Transverse colon (tissue), 4 donors: ENCODE results near the gene CORIN.

Experiments
- EP300 ChIP-seq: sonication (generic); formaldehyde crosslinking; IDR thresholded peaks from one replicate; pipeline ENCODE4 v1.6.1; 2017; ENCODE audit warnings: antibody characterized with exemption, low read depth
- POLR2A ChIP-seq: fragments of 450-650 bp; IDR thresholded peaks from one replicate; pipeline ENCODE4 v1.6.1; 2016; ENCODE audit warnings: antibody characterized with exemption, mild to moderate bottlenecking, moderate library complexity
- POLR2AphosphoS5 ChIP-seq, 3 donors: sonication (generic); formaldehyde crosslinking; IDR thresholded peaks; one replicate each; pipeline ENCODE4 v1.6.1; 2016; ENCODE audit warnings: antibody characterized with exemption in 3 of 3
- TF ChIP-seq, protein P1 (sequence below), 5 experiments: fragments of 200-600 bp in 3 of 5; fragments of 450-650 bp in 2 of 5; sonication (generic) in 3 of 5; IDR thresholded peaks; 1 replicate in 2 of 5; 2 replicates in 3 of 5; pipeline ENCODE4 v1.5.1; 2016 to 2017; ENCODE audit warnings: antibody characterized with exemption in 5 of 5, inconsistent platforms in 3 of 5, mild to moderate bottlenecking in 2 of 5, moderate library complexity in 1 of 5

DNA sequence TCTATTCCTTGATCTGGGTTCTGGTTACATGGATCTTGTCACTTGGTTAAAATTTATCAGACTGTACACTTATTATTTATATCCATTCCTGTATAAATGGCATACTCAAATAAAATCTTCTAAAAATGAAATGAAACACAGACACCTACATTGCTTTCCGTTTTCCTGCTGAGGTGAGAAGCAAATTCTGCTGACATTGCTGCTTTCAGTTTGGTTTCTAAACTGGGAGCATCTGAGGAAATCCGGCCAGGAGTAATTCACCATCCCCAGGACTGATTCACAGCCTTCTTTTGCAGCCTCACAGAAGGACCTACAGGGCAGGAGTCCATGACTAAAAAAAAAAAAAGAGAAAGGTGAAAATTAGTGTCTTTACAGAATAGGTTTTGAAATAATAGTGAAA lies 93.6 kb downstream of the CORIN start:
- TF ChIP-seq, protein P1, sequence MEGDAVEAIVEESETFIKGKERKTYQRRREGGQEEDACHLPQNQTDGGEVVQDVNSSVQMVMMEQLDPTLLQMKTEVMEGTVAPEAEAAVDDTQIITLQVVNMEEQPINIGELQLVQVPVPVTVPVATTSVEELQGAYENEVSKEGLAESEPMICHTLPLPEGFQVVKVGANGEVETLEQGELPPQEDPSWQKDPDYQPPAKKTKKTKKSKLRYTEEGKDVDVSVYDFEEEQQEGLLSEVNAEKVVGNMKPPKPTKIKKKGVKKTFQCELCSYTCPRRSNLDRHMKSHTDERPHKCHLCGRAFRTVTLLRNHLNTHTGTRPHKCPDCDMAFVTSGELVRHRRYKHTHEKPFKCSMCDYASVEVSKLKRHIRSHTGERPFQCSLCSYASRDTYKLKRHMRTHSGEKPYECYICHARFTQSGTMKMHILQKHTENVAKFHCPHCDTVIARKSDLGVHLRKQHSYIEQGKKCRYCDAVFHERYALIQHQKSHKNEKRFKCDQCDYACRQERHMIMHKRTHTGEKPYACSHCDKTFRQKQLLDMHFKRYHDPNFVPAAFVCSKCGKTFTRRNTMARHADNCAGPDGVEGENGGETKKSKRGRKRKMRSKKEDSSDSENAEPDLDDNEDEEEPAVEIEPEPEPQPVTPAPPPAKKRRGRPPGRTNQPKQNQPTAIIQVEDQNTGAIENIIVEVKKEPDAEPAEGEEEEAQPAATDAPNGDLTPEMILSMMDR (IDR thresholded peaks at IDR 0.05), result no peak
- TF ChIP-seq EP300 (no peak), POLR2A (no peak), POLR2AphosphoS5 (IDR thresholded peaks at IDR 0.05) (no peak)
